Thoracic aorta (tissue), 2 donors: ENCODE results near the gene PLOD2. TPM values are rescaled to one million over a fixed set of nuclear protein-coding genes. Genes with fewer than 3 reads are reported as not detected.

ENCODE experiments used
- ATAC-seq: fragments of 150-250 bp; one replicate; pipeline ENCODE4 v1.8.0; 2017; ENCODE audit warnings: low read depth; ENCODE audit not compliant: insufficient number of reproducible peaks, low FRiP score
- DNase-seq: peaks from one replicate; pipeline ENCODE4 v3.0.0-alpha.2; 2020; ENCODE audit warnings: low spot score
- H3K27ac ChIP-seq, 2 donors: fragments of 200-600 bp; sonication (generic); 1 replicate in 1 of 2; 2 replicates in 1 of 2; pipeline ENCODE4 v1.5.1; 2016; ENCODE audit warnings: mild to moderate bottlenecking in 2 of 2, moderate library complexity in 2 of 2
- H3K27me3 ChIP-seq: fragments of 200-600 bp; sonication (generic); replicated peaks from 2 replicates; pipeline ENCODE4 v1.6.0; 2016; ENCODE audit warnings: mild to moderate bottlenecking; ENCODE audit not compliant: insufficient read depth
- H3K36me3 ChIP-seq: fragments of 200-600 bp; sonication (generic); one replicate; pipeline ENCODE4 v1.5.1; 2016
- H3K4me1 ChIP-seq, 2 donors: fragments of 200-600 bp; sonication (generic); 1 replicate in 1 of 2; 2 replicates in 1 of 2; pipeline versions ENCODE4 v1.5.1 to v1.6.0; 2016; ENCODE audit warnings: low read depth in 2 of 2, mild to moderate bottlenecking in 1 of 2; ENCODE audit not compliant: control insufficient read depth in 1 of 2
- H3K4me3 ChIP-seq: fragments of 200-600 bp; sonication (generic); 2 replicates; pipeline ENCODE4 v1.5.1; 2016; ENCODE audit warnings: mild to moderate bottlenecking
- H3K9me3 ChIP-seq: fragments of 200-600 bp; sonication (generic); 2 replicates; pipeline ENCODE4 v1.5.1; 2016
- total RNA-seq, 2 donors: library from RNA; depleted of rRNA; stranded (reverse); fragments of >200 nt; gene quantifications; one replicate each; pipeline versions ENCODE4 v1.1.0 to v1.2.3, GENCODE V29; 2016
- TF ChIP-seq, protein P1 (sequence below): fragments of 200-600 bp; sonication (generic); IDR thresholded peaks from one replicate; pipeline ENCODE4 v1.5.1; 2019; ENCODE audit warnings: antibody characterized with exemption

PLOD2 gene
- total RNA-seq, 2 donors from 2014 or later = 42.8 to 92.6 TPM

DNA sequence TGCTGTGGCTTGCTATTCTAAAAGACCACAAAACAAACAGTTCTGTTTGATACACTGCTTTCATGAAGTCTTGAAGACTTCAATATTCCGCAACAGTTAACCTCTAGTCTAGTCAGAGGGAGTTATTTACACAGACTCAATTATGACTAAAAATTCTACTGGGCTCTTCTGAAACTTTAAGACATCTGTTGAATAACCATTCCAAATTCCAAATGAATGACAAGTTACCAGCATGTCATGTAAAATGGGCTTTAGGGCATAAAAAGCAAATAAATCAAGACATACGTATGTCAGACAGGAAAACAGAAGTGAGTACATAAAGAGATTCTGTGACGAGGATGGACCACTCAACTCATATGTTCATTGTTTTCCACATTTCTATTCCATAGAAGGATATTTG, 93.9 kb downstream of the PLOD2 start:
- Histone ChIP-seq H3K27ac (no peak overlapping the region), H3K4me1 (no peaks in the 10 kb centered on the region)
- no peak for ATAC-seq

DNA sequence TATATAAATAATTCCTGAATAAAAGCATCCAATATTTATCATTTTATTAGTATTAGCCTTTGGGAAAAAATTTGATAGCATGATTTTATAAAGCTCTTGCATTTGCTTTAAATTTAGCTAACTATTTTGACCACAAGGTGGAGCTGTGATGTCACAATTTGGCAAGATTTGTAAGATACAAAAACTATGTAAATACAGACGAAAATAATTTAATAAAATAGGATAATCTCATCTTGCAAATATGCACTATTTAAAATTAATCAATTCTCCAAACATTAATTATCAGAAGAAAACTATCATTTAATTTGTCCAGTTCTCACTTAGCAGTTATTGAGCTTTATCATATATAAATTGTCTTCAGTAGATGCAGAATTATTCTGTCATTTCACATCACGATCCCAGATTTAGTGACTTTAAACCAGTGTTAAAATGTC, 95.4 kb downstream of the PLOD2 start:
- no peak for ATAC-seq

More for the DNA sequence above, 93.9 kb downstream of the PLOD2 start:
- Histone ChIP-seq H3K27me3 (no peaks in the 10 kb centered on the region), H3K9me3 (no peaks in the 10 kb centered on the region), H3K36me3 (peaks cover 4% of the 10 kb centered on the region), H3K4me3 (no peak overlapping the region)
- TF ChIP-seq, protein P1, sequence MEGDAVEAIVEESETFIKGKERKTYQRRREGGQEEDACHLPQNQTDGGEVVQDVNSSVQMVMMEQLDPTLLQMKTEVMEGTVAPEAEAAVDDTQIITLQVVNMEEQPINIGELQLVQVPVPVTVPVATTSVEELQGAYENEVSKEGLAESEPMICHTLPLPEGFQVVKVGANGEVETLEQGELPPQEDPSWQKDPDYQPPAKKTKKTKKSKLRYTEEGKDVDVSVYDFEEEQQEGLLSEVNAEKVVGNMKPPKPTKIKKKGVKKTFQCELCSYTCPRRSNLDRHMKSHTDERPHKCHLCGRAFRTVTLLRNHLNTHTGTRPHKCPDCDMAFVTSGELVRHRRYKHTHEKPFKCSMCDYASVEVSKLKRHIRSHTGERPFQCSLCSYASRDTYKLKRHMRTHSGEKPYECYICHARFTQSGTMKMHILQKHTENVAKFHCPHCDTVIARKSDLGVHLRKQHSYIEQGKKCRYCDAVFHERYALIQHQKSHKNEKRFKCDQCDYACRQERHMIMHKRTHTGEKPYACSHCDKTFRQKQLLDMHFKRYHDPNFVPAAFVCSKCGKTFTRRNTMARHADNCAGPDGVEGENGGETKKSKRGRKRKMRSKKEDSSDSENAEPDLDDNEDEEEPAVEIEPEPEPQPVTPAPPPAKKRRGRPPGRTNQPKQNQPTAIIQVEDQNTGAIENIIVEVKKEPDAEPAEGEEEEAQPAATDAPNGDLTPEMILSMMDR = no peak
- DNase-seq = no peak

DNA sequence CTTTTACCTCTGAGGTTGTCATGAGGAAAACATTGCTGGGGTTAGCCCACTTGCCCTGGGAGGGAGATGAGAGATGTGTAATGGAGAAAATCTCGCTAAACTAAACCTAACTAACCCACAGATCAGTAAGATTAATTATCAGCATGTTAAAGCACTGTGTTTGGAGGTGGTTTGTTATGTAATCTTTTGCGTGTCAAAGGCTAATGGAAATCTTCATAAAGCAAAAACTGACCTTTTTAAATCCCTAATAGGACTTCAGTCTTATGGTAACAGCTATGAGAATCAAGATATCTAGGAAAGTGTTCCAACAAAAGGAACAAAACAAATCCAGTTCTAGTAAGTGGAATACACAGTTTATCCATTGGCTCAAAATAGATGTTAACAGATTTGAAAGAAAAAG, 102.7 kb downstream of the PLOD2 start:
- Histone ChIP-seq H3K9me3 (no peaks in the 10 kb centered on the region), H3K4me3 (no peak overlapping the region), H3K27ac (no peak overlapping the region), H3K36me3 (no peaks in the 10 kb centered on the region), H3K4me1 (no peaks in the 10 kb centered on the region), H3K27me3 (no peaks in the 10 kb centered on the region)
- no peak for DNase-seq
- TF ChIP-seq, protein P1 = no peak
- no peak for ATAC-seq

More for the DNA sequence above, 95.4 kb downstream of the PLOD2 start:
- Histone ChIP-seq H3K4me3 (no peak overlapping the region), H3K36me3 (no peaks in the 10 kb centered on the region), H3K9me3 (no peaks in the 10 kb centered on the region), H3K4me1 (no peaks in the 10 kb centered on the region), H3K27me3 (no peaks in the 10 kb centered on the region), H3K27ac (no peak overlapping the region)
- DNase-seq = no peak
- TF ChIP-seq, protein P1 = peak; percentile 71

DNA sequence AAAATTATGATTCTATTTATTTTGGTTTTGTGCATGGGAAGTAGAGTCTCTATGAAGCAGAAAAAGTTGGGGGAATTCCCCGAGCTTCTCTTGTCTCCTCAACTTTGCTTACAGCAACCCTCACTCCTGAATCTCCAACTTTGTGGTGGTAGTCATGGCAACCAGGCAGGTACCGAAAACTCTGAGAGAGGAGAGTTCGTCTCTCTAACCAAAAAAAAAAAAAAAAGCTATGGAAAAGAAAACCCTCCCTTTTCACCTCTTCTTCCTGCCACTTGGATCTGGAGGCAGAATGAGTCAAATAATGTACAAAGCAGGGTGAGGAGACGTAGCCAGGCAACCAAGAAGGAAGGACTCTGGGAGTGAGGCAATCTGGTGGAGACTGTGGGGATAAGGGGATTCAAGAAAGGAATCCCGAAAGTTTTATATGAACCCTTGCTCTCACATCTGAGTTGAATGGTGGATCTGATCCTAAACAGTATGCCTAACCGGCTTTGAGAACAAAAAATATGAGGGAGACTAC, 108.1 kb downstream of the PLOD2 start:
- H3K9me3 ChIP-seq = no peaks in the 10 kb centered on the region
- TF ChIP-seq, protein P1 = no peak
- no peak for DNase-seq
- H3K27ac ChIP-seq = no peak overlapping the region
- no peak for ATAC-seq
- H3K27me3 ChIP-seq = no peaks in the 10 kb centered on the region
- no peaks in the 10 kb centered on the region for H3K36me3 ChIP-seq
- no peak overlapping the region for H3K4me3 ChIP-seq
- H3K4me1 ChIP-seq = no peaks in the 10 kb centered on the region

DNA sequence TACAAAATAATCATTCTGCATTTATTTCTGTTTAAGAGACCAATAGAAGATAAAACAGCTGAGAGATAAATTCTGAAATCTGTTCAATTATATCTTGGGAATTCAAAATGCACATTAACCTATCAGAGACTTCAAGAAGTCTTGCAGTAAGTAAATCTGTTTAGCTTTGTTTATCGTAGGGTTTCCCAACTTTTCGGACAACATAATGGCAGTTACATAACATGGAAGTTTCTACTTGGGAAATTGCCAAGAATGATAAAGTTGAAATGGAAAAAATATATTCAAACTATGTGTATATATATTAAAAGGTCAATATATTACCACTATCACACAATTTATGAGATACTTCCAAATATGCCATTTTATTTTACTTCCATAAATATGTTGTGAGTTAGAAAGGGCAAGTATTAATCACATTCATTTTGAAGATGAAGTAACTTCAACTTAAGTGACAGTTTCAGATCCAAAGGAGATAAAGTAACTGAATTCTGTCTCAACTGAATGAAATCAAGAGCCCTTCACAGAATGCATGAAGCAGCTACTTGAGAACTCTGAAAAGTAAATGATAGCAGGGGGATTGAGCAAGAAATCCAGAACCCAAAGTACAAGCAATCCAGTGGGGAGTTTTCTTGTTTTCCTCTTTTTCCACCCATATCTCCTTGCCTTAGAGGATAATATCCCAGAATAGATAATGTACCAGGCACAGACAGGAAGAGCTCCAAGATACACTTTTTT, 108.8 kb downstream of the PLOD2 start:
- TF ChIP-seq, protein P1 = no peak
- no peak for DNase-seq
- Histone ChIP-seq H3K27me3 (no peaks in the 10 kb centered on the region), H3K27ac (no peak overlapping the region), H3K4me3 (no peak overlapping the region), H3K9me3 (no peaks in the 10 kb centered on the region), H3K36me3 (no peaks in the 10 kb centered on the region), H3K4me1 (no peaks in the 10 kb centered on the region)
- ATAC-seq = no peak
